Measurements from ENCODE around the gene SLC25A24.
"Not testable (repeated sequence)": the region's sequence is repeated elsewhere in the genome, so short reads cannot be mapped to it uniquely, and the experiment has no call there.

DNA sequence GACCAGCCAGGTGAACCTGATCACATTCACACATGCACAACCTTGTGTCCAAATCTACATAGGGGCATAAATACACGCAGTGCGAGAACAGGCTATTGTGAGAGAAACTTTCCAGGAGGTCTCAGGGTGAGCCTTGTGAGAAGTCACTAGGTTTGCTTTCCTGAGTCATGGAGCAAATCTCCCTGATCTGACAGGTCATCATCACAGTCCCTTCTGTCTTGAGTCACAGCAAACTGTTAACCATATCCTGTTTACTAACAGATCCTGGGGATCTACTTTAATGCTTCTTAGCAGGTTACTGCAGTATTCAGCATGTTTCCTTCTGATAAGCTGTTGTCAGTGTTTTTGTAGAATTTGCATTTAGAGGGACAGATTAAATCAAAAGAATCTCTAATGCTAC, 35.2 kb upstream of the SLC25A24 start:
- TF ChIP-seq ZNF224 (CRISPR knock-in tag; IDR thresholded peaks at IDR 0.05); NCOA2 (IDR thresholded peaks at IDR 0.05; ENCODE audit: partially characterized antibody in 2 of 2); TAF1 (IDR thresholded peaks at IDR 0.05; ENCODE audit: control insufficient read depth, extremely low read depth, insufficient read depth, low read length, severe bottlenecking): not testable (repeated sequence)
- TF ChIP-seq, protein P1, sequence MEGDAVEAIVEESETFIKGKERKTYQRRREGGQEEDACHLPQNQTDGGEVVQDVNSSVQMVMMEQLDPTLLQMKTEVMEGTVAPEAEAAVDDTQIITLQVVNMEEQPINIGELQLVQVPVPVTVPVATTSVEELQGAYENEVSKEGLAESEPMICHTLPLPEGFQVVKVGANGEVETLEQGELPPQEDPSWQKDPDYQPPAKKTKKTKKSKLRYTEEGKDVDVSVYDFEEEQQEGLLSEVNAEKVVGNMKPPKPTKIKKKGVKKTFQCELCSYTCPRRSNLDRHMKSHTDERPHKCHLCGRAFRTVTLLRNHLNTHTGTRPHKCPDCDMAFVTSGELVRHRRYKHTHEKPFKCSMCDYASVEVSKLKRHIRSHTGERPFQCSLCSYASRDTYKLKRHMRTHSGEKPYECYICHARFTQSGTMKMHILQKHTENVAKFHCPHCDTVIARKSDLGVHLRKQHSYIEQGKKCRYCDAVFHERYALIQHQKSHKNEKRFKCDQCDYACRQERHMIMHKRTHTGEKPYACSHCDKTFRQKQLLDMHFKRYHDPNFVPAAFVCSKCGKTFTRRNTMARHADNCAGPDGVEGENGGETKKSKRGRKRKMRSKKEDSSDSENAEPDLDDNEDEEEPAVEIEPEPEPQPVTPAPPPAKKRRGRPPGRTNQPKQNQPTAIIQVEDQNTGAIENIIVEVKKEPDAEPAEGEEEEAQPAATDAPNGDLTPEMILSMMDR (IDR thresholded peaks at IDR 0.05 in 2 of 3, conservative IDR thresholded peaks at IDR 0.05 in 1 of 3; ENCODE audit: insufficient read depth in 2 of 3, low read depth in 1 of 3, low read length in 3 of 3): not testable (repeated sequence)

Measured in K562 (cell line).